MM.1S (cell line): ENCODE results near the gene NDRG4.

Source experiments
- DNase-seq: peaks from one replicate; pipeline ENCODE4 v3.0.0-alpha.2; 2015
- H2AFZ ChIP-seq: fragments of 300-600 bp; sonication (generic); 2 replicates; pipeline ENCODE4 v1.6.0; 2016; ENCODE audit warnings: antibody characterized with exemption, low read length
- H3F3A ChIP-seq: fragments of 300-600 bp; sonication (generic); 2 replicates; pipeline ENCODE4 v1.6.1; 2016; ENCODE audit warnings: mild to moderate bottlenecking, antibody characterized with exemption, low read length, moderate library complexity, mixed read lengths; ENCODE audit not compliant: insufficient read depth
- H3K27ac ChIP-seq: fragments of 300-600 bp; sonication (generic); 2 replicates; pipeline ENCODE4 v1.5.1; 2016; ENCODE audit warnings: mild to moderate bottlenecking, low read length
- H3K27me3 ChIP-seq: fragments of 300-600 bp; sonication (generic); replicated peaks from 2 replicates; pipeline ENCODE4 v1.6.0; 2016; ENCODE audit warnings: low read length; ENCODE audit not compliant: insufficient read depth
- H3K36me3 ChIP-seq: fragments of 300-600 bp; sonication (generic); replicated peaks from 2 replicates; pipeline ENCODE4 v1.6.1; 2016; ENCODE audit warnings: mild to moderate bottlenecking, low read length, mixed read lengths; ENCODE audit not compliant: insufficient read depth
- H3K4me1 ChIP-seq: fragments of 300-600 bp; sonication (generic); 2 replicates; pipeline ENCODE4 v1.6.1; 2016; ENCODE audit warnings: low read length, mixed read lengths
- H3K4me2 ChIP-seq: fragments of 300-600 bp; sonication (generic); 2 replicates; pipeline ENCODE4 v1.6.0; 2016; ENCODE audit warnings: low read depth, low read length
- H3K4me3 ChIP-seq: fragments of 300-600 bp; sonication (generic); 2 replicates; pipeline ENCODE4 v1.5.1; 2016; ENCODE audit warnings: low read length, mixed read lengths
- H3K79me2 ChIP-seq: fragments of 300-600 bp; sonication (generic); 2 replicates; pipeline ENCODE4 v1.6.1; 2016; ENCODE audit warnings: mixed run types, low read length, mixed read lengths
- H3K9ac ChIP-seq: fragments of 300-600 bp; sonication (generic); 2 replicates; pipeline ENCODE4 v1.6.1; 2016; ENCODE audit warnings: low read length, mixed read lengths
- H3K9me2 ChIP-seq: fragments of 300-600 bp; sonication (generic); replicated peaks from 2 replicates; pipeline ENCODE4 v1.6.1; 2016; ENCODE audit warnings: mild to moderate bottlenecking, low read length, mixed read lengths; ENCODE audit not compliant: insufficient read depth
- H3K9me3 ChIP-seq: fragments of 300-600 bp; sonication (generic); replicated peaks from 2 replicates; pipeline ENCODE4 v1.6.1; 2016; ENCODE audit warnings: mild to moderate bottlenecking, low read length, mixed read lengths; ENCODE audit not compliant: insufficient read depth
- H4K20me1 ChIP-seq: fragments of 300-600 bp; sonication (generic); 2 replicates; pipeline ENCODE4 v1.6.1; 2016; ENCODE audit warnings: mild to moderate bottlenecking, low read length, moderate library complexity, mixed read lengths; ENCODE audit not compliant: insufficient read depth
- EZH2 ChIP-seq: fragments of 300-600 bp; sonication (generic); optimal IDR thresholded peaks from 2 replicates; pipeline ENCODE3; 2017; ENCODE audit warnings: low read depth, mild to moderate bottlenecking, antibody characterized with exemption, low read length, mixed read lengths
- EZH2phosphoT487 ChIP-seq: fragments of 300-600 bp; sonication (generic); IDR thresholded peaks from 2 replicates; pipeline ENCODE4 v1.6.1; 2018; ENCODE audit warnings: antibody characterized with exemption, low read length
- TF ChIP-seq, protein P1 (sequence below): fragments of 300-600 bp; sonication (generic); IDR thresholded peaks from 2 replicates; pipeline ENCODE4 v1.5.1; 2016; ENCODE audit warnings: antibody characterized with exemption, low read length, mixed read lengths

NDRG4 gene

GRCh38 chr16:58481931-58482330 is 18.0 kb upstream of the NDRG4 start:
- Histone ChIP-seq H3K9ac (no peak overlapping the region), H3F3A (no peaks in the 10 kb centered on the region), H3K9me2 (no peaks in the 10 kb centered on the region), H3K4me3 (no peak overlapping the region), H3K36me3 (no peaks in the 10 kb centered on the region), H3K27me3 (no peaks in the 10 kb centered on the region), H3K79me2 (no peaks in the 10 kb centered on the region), H4K20me1 (no peaks in the 10 kb centered on the region), H3K4me1 (no peaks in the 10 kb centered on the region), H3K27ac (no peak overlapping the region), H3K4me2 (no peak overlapping the region), H2AFZ (no peak overlapping the region), H3K9me3 (no peaks in the 10 kb centered on the region)
- DNase-seq: no peak
- TF ChIP-seq, protein P1, sequence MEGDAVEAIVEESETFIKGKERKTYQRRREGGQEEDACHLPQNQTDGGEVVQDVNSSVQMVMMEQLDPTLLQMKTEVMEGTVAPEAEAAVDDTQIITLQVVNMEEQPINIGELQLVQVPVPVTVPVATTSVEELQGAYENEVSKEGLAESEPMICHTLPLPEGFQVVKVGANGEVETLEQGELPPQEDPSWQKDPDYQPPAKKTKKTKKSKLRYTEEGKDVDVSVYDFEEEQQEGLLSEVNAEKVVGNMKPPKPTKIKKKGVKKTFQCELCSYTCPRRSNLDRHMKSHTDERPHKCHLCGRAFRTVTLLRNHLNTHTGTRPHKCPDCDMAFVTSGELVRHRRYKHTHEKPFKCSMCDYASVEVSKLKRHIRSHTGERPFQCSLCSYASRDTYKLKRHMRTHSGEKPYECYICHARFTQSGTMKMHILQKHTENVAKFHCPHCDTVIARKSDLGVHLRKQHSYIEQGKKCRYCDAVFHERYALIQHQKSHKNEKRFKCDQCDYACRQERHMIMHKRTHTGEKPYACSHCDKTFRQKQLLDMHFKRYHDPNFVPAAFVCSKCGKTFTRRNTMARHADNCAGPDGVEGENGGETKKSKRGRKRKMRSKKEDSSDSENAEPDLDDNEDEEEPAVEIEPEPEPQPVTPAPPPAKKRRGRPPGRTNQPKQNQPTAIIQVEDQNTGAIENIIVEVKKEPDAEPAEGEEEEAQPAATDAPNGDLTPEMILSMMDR: no peak
- TF ChIP-seq EZH2phosphoT487: no peak
- no peak for TF ChIP-seq EZH2

DNA sequence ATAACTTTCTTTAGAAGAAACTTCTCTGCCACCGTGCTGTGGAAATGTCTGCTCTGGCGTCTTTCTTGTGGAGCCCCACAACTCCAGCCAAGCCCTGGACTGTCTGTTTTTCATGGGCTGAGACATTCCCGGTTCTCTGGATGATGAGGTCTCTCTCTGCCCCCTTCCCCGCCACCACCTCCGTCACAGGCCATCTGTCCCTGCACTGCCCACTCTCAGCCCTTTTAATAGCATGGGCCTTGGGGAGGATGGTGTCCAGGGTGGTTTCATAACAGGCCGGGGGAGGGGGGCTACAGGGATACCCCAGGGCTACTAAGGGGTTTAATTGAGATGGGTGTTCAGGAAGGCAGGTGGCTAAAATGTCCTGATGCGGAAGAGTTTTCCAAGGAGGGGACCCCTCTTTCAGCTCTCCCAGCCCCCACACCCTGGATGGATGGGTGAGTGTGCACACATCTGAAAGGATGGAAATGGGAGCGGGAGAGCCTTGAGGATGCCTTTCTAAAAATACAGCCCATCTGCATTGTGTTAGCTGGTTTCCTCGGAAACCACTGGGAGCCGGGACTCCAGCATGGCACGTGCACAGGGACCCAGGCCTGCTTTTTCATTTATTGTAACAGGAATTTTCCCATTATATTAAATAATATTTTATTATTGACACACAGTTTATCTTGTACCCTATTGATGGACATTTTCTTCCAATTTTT is 14.6 kb upstream of the NDRG4 start:
- Histone ChIP-seq H3K79me2 (no peaks in the 10 kb centered on the region), H2AFZ (no peak overlapping the region), H3K9me2 (no peaks in the 10 kb centered on the region), H3K4me2 (no peak overlapping the region), H3K27me3 (no peaks in the 10 kb centered on the region), H3K27ac (no peak overlapping the region), H3K9ac (no peak overlapping the region), H3K4me1 (no peaks in the 10 kb centered on the region), H3K4me3 (no peak overlapping the region), H4K20me1 (no peaks in the 10 kb centered on the region), H3K36me3 (no peaks in the 10 kb centered on the region), H3F3A (no peaks in the 10 kb centered on the region), H3K9me3 (no peaks in the 10 kb centered on the region)
- TF ChIP-seq, protein P1: no peak
- TF ChIP-seq EZH2 (no peak), EZH2phosphoT487 (no peak)
- DNase-seq: no peak

DNA sequence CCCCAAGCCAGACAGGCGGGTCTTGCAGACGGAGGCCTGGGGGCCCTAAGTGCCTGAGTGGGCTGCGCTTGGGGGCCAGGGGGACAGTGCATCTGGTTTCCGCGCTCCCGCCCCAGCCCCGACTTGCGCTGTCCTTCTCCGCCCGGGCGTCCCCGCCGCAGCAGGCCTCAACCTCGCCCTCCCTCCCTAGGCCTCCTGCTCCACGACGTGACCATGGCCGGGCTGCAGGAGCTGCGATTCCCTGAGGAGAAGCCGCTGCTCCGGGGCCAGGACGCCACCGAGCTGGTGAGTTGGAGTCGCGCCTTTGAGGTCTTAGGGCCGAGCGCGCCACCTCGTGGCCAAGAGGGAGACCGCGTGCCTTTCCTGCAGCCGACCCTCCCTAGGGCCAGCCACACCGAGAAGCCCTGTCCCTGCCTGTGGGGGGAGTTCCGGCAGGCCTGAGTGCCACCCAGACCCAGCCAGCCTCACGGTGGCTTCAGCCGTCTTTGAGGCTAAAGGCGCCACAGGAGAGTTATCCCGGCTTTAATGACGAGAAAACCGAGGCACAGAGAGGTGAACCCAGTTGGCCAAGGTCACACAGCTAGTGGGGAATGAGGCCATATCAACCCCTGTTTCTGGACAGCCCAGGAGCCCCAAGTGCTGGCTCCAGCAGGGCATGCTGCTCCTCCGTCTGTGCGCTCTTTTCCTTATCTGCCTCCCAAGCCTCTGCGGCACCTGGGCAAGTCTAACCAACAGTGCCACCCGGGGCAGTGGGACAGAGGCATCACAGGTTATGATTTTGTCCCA is 12.2 kb upstream of the NDRG4 start:
- TF ChIP-seq EZH2phosphoT487: no peak
- TF ChIP-seq, protein P1: peak; percentile 86
- Histone ChIP-seq H3K27me3 (no peaks in the 10 kb centered on the region), H3K9me2 (no peaks in the 10 kb centered on the region), H4K20me1 (no peaks in the 10 kb centered on the region), H3K36me3 (no peaks in the 10 kb centered on the region), H3K79me2 (no peaks in the 10 kb centered on the region), H3K4me1 (no peaks in the 10 kb centered on the region), H3K4me2 (peak overlapping the region; percentile 45), H3K4me3 (no peak overlapping the region), H3K27ac (no peak overlapping the region), H2AFZ (peak overlapping the region; percentile 47), H3F3A (no peaks in the 10 kb centered on the region), H3K9ac (peak overlapping the region; percentile 19; the same call in 1 of the 2 replicates), H3K9me3 (no peaks in the 10 kb centered on the region)
- peak; percentile 78 for DNase-seq
